ENCODE measurements around the gene UBAC2.

Gene UBAC2

DNA sequence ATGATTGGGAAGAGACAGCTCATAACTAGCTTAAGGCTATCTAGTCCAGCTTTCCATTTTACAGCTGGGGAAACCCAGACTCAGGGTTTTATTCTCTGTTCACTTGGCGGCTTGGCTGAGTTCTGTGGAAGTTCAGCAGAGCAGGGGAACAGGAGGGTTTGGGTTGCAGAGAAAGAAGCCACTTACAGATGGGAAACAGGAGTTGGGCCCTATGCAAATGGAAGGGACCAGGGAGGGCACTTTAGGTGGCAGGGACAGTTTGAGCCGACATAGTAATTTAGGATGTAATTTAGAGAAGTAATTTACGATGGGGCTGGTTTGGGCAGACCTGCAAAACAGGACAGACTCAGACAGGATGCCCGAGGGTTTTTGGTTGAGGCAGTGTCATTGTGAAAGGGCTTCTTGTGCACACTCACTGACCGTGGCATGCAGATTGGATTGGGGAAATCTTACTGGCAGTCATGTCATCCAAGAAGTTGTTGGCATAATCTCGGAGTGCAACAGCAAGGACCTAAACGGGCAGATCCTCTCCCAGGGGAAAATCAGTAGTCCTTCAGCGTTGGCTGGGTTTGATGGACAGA lies 153.8 kb downstream of the UBAC2 start:
- DNase-seq (ENCODE audit: low read depth in 1 of 2, low spot score in 1 of 2) = no peak

DNA sequence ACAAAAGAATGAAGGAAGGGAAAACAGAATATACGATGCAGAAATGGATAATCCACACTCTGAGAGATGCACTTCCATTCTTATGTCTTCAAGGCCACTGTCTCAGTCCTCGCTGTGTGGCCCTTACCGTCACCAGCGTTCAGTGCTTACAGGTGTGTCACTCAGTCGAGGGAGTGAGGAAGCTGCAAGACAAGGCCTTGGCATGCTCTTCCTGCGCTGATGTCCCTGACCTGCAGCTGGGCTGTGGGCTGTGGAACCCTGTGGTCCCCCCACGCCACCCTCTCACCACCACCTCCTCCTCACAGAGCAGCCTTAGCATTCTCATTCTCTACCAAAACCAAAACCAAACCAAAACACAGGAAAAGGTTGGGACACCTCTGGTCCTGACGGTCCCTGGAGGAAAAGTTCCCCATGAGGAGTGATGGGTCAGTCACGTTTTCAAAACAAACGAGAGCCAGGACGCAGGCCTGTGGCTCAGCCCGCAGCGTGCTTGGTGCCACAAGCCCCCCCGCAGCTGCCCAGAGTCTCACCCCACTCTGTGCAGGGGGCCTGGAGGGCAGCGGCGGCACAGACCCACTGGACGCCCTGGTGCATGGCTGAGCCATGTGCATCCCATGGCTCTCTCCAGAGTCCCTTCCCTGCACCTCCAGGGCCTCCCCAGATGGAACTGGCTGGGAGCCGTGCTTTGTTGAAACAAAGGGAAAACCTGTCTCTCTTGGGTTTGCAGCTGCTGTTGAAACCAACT lies 154.8 kb downstream of the UBAC2 start:
- DNase-seq (ENCODE audit: low read depth in 1 of 2, low spot score in 1 of 2) = no peak

DNA sequence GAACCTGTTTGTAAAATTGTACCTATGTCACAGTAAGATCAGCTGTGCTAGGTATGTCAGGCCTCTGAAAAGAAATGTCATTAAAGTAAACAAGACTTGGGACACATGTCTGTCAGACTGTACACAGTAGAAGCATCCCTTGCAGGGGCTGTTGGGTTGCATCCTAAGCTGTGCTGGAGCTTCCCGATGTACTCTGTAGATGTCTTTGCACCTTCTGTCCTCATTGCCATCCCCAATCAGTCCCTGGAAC lies 155.3 kb downstream of the UBAC2 start:
- no peak for DNase-seq (ENCODE audit: low read depth in 1 of 2, low spot score in 1 of 2)

DNA sequence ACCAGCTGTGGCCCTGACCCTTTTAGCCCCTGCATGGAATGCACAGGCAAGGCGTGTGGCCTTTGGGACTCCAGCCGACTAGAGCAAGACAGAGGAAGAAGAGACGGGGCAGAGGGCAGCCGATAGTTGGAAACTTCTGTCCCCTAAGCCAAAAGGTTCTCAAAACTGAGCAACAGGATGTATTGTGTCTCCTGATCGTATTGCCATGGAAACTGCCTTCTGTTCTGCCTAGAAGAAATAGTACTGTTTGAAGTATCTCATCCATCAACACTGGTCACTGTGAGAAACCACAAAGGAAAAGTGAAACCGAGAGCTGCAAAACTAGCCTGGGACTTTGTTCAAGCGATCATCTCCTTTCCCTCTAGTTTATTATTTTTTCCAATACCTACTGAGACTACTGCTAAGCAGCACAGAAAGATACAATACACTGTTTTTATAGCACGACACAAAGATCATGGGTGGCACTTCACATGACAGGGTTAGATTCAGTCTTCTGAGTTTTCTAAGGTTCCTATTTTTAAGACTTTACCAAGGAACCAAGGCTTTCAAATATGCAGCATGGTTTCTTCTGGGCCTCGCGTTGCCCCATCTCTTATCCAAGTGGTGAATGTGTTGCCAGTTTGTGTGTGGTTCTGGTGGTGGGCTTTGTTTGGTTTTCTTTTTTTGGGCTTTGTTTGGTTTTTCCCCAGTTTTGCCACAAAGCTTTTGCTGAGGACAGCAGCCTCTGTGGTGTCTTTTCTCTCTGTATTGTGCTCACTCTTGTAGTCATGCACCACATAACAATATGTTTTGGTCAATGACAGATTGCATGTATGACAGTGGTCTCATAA lies 155.8 kb downstream of the UBAC2 start:
- DNase-seq (ENCODE audit: low read depth in 1 of 2, low spot score in 1 of 2) = no peak

DNA sequence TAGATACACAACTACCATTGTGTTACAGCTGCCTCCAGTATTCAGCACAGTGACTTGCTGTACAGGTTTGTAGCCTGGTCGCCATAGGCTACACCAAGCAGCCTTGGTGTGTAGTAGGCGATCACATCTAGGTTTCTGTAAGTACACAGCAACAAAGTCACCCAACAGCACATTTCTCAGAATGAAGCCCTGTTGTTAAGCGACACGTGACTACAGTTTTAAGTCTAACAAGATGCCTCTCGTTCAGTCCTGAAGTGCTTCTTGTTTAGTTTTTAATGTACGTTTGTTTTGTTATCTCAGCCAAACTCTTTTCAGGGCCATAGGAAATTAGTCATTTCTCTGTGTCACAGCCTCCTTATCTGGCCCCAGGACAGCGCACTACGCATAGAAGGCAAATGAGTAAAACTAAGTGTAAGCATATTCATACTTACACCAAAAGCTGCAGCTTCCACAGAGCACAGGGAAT lies 156.5 kb downstream of the UBAC2 start:
- DNase-seq (ENCODE audit: low read depth in 1 of 2, low spot score in 1 of 2) = no peak

DNA sequence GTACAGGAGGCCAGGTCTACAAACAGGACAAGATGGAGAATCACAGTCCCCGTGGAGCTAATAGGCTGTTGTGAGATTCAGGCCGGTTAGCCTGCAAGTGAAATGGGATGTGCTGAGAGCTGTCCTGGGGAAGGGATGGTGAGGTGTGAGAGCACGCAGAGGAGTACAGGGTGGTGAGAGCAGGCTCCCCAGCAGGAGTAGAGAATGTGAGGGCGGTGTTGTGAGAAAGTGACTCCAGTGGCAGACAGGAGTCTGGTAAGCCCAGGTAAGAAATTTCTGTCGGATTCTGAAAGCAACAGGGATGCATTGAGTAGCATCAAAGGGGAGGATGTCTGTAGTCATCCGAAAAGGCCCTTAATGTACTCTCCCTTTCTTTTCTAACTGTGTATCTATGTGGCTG lies 157.3 kb downstream of the UBAC2 start:
- no peak for DNase-seq (ENCODE audit: low read depth in 1 of 2, low spot score in 1 of 2)

DNA sequence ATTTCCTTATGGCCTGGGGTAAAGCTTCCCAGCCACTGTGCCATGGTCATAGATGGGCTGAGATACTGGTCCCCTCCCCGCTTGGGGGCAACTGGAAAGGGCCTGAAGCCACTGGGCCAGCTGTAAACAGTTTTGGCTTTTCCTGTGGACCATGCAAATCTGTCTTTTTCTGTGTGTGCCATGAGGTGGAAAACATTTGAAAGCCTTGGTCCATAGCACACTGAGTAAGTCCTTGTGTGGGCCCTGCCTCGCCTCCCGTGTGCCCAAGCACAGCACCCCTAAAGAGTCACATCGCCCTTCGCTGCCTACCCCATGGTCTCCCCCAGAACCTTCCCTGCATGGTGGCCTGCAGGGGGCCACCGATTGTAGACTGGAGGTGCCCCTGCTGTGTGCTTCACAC lies 158.9 kb downstream of the UBAC2 start:
- no peak for DNase-seq (ENCODE audit: low read depth in 1 of 2, low spot score in 1 of 2)

DNA sequence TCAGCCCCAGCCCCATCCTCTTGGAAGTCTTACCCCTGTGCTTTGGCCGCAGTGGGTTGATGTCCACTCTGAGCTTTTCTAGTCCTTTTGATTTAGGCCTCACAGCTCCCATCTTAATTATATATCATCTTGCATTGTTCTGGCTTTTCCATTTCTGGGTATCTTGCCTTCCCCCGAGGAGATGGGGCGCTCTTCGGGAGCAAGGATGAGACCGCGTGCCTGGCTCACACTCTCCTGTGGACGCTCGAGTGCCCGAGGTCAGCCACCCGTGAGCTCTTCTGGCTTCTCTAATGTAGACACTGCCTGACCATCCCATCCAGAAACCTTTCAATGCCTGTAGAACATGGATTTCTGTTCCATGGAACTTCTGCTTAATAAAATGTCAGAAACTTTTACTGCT lies 160.0 kb downstream of the UBAC2 start:
- no peak for DNase-seq (ENCODE audit: low read depth in 1 of 2, low spot score in 1 of 2)

DNA sequence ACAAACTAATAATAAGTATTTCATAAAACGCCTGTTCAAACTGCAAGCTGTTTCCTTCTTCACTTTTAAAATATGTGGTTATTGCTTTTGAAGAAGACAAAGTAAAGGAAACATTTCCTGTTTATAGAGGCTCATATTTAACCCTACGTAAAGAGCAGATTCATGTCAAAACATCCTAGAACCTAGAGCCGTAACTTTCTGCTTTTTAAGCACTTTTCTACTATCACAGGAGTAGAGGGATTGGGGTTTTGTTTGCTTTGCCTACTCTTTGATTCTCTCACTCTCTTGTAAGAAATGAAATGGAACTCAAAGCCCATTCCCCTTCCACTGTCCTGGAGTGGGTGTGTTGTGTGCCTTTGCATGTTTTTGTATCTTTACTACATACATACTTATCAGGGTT lies 160.5 kb downstream of the UBAC2 start:
- DNase-seq (ENCODE audit: low read depth in 1 of 2, low spot score in 1 of 2) = no peak

DNA sequence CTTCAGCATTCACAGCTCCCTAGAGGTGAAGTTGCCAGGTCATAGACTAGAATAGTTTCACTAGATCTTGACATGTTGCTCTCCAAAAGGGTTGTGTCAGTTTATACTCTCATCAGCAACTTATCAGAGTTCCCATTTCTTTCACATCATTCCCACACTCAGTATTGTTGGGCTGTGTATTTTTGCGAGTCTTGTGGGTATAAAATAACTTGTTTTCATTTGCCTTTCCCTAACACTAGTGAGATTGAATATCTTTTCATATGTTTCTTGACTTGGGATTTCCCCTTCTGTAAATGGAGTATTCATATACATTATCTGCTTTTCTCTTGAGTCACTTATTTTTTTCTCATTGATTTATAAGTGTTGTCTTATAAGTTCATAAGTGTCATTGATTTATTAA lies 161.7 kb downstream of the UBAC2 start:
- DNase-seq (ENCODE audit: low read depth in 1 of 2, low spot score in 1 of 2) = no peak

DNA sequence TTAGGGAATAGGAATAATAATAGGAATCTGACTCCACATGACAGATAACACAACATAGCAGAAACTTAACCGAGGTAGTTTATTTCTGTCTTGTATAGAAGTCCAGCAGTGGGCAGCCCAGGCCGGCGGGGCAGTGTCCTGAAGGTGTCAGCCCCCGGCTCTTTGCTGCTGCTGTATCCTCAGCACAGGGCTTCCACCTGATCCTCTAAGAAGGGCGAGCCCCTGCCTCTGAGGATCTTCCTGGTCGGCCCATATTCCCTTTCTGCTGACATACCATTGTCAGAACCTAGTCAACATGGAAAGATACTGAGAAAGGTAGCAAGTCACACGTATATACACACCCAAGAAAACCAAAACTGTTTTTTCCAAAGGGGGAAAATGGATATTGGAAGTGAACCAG lies 162.7 kb downstream of the UBAC2 start:
- DNase-seq (ENCODE audit: low read depth in 1 of 2, low spot score in 1 of 2) = no peak

DNA sequence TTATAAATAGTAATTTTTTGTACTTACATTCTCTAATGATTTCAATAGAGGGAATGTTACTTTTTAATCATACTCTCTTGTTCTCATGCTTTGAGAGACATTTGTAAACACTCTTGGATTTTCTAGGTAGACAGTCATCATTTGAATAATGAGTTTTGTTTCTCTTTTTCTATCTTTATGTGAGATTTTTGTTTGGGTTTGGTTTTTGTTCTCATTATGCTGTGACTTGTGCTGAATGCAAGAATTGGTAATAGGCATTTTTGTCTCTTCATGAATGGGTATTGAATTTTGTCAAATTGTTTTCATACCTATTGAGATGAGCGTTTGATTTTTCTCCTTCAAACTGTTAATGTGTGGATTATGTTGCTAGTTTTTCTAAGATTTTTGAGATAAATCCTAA lies 163.3 kb downstream of the UBAC2 start:
- DNase-seq (ENCODE audit: low read depth in 1 of 2, low spot score in 1 of 2) = no peak

DNA sequence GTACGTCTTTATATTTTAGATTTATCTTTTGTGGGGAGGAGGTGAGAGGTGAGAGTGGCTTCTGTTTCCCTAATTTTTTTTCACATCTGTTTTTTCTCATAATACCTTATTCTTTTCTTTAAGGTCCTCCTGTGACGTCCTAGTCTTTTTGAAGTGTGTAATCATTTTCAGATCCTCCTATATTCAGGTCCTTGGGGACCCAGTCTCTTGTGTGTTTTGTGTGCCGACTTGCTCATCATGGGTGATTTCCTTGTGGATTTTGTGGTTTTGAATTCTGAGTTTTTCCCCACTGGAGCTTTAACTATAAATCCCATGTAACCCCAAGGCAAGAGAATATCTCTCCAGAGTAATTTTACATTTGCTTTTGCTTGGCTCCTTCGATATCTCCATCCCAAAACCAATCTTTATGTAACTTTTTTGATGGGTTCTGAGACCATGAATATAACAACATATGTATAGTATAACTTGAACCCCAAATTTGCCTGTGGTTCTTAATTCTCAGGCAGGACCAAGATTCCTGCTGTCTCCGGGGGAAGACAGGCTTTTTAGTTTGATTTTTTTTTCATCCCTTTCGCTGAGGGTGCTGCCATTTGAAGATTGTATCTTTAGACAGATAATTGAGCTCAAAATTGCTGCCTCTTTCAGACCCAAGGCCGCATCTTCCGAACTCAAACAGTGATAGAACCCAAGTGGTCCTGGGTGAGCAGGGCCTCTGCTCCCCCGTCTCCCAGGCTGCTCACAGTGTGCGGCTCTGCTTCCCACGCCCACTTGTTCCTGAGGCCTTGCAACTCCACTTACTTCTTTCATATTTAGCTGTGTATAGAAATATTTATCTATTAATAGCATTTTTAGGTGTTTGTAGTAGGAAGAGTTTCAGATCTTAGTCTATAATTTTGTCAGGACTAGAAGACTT lies 165.7 kb downstream of the UBAC2 start:
- DNase-seq (ENCODE audit: low read depth in 1 of 2, low spot score in 1 of 2) = no peak

DNA sequence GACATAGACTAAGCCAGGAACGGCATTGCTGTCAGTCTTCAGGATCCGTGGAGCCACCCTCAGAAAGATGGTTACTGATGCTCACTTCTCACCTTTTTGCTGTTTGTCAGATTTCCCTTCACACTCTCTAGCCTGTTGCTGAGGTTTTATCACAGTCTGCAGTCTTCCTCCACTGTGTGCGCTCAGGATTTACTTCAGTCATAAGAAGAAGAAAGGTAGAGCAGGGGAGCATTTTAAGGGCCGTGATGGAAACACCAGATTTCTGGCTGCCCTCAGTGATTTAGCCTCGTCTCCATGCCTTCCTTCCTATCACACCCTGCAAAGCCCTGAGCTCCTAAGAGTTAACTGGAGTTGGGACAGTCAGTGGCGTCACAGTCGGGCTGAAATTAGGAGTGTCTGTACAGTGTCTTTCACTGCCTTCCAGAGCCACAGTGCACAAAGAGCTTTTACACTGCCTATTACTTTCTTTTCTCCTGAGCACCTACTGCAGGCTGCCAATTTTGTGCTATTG lies 166.5 kb downstream of the UBAC2 start:
- DNase-seq (ENCODE audit: low read depth in 1 of 2, low spot score in 1 of 2) = no peak

DNA sequence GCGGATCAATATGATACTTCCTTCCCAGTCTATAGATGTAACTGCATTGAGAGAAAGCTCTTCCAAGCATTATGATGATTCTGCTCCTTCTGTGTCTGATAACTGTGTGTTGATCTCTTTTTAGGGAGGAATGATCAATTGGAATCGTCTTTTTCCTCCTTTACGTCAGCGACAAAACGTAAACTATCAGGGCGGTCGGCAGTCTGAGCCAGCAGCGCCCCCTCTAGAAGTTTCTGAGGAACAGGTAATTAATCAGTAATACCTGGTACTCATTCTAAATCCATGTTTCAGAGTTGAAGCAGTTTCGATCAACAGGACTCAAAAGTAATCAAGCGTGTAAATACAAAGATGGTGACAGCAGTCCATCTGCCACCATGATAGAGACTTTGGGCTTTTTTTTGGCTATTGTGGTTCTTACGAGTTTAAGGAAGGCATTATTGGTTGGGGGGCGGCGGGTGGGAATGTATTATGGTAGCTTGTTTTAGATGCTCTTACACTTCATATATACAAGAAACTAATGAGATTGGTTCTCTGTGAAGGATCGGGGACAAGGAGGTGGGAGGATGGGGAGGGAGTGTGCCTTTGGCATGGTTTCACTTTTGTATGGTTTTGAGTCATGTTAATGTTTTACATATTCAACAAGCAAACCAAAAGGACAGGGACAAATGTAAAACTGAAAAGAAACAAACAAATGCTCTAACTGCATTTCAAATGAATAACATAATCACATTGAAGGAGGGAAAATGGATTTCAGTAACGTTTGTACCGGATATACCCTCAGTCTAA lies 167.2 kb downstream of the UBAC2 start:
- no peak for DNase-seq (ENCODE audit: low read depth in 1 of 2, low spot score in 1 of 2)

DNA sequence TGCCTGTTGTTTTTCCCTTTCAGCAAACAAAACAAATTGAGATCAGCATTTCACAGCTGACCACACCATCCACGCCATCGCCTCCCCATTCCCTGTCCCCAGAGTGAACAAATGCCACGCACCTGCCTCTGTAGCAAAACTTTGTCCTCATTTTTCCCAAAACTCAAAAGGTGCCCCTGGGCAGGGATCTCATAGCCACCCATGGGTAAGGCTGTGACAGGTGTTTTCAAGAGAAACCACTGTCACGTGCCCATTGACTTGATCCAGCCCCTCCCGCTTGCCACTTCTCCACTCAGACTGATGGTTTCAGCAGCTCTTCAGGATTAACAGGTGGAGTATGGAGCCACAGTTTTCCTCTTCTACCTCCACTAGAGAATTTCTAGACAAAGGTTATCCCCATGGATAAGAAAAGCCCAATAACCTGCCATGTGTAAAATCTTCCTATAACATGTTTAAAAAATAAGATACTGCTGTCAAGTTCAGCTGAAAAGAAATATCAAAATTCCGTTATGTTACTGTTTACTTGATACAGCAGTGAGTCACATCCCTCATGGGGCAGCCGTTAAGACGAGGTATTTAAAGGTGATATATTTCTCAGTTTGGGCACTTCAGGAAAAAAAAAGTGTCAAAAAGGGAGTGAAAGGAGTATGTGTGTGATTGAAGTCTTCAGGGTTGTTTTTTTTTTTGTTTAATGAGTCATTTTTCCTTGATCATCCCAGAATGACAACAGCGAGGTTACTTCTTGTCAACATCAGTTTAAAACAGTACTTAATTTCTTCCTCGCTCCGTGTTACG lies 170.0 kb downstream of the UBAC2 start:
- DNase-seq (ENCODE audit: low read depth in 1 of 2, low spot score in 1 of 2) = no peak

DNA sequence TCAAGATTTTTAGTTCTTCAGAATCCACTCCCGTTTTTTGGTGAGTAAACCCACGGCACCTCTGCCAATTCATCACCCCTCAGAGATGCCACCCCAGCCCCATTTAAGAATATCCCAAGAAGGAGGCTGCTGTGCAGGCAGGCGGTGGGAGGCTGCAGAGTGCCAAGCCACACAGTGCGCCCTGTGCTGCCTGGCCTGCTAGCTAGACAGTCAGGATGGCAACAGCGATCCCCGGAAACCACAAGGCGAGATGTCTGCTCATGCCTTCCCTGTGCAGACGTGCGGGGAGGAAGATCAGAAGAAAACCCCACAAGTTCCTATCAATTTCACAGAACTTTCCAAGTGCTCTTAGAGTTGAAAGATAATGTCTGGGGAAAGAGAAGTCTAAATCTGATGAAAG lies 171.3 kb downstream of the UBAC2 start:
- DNase-seq (ENCODE audit: low read depth in 1 of 2, low spot score in 1 of 2) = peak in 1 of 2 donors; percentile 54

DNA sequence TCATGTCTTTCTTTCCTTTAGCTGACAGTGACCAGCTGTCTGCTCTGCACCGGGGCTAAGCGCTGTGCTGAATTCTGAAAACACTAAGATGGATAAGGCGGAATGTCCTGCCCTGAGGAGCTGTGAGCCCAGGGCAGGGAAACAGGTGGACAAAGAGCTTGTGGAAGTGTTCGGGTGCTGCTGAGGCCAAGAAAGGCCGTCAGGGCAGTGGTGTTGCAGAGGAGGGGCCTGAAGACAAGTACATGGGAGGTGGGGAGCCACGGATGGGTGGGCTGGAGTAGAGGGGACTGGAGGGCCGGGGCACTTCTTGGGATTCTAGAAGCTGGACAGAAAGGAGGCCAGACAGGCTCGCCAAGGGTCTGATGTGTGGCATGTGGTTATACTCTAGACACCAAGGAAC lies 172.8 kb downstream of the UBAC2 start:
- no peak for DNase-seq (ENCODE audit: low read depth in 1 of 2, low spot score in 1 of 2)

DNA sequence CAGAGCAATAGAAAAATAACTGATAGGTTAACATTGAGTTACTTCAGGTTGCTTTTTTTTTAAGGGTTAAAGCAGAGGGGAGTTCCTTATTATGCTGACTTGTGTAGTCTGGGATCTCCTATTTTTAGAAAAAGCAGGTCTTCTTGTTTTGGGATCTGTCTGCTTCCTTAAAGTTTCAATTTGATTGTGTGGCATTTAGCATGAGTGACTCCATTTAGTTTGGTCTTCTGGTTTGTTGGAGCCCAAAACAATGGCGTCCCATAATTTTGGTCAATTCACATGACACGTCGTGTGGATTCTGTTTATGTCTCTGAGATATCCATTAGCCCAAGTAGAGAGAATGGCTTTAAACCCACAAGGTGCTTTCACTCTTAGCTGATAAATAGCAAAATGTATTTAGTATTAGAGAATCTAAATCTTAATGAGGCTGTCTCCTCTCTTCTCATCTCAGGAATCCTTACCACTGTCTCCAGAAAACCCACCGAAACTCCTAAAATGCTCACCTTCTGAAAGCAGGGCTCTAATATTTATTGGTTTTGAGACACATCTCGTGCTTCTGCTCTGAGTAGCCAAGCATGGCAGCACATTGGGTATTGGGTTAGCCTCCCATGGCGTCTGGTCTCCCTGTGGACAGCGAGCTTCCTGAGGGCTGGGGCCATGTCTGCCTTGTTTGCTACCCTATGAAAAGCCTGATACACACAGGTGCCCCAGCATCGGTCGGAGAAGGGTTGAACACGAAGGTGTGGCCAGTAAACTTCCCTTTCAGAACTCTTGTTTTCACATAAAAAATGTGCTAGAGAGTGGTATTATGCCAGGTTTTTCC lies 173.7 kb downstream of the UBAC2 start:
- no peak for DNase-seq (ENCODE audit: low read depth in 1 of 2, low spot score in 1 of 2)

All from stimulated activated CD4-positive, alpha-beta T cell treated with anti-CD3 and anti-CD28 coated beads, Interleukin-15, amount 100 ng/mL, for 1 hour (primary cell).